Neural cell (in vitro differentiated cells): ENCODE results near the gene CDH4. TPM values are rescaled to one million over a fixed set of nuclear protein-coding genes. Genes with fewer than 3 reads are reported as not detected.

Source experiments
- H2AFZ ChIP-seq: fragments of 200-600, 300-800 bp; sonication (generic), shearing (Covaris generic); 2 replicates; pipeline ENCODE4 v1.6.0; 2014; ENCODE audit warnings: low read depth, mild to moderate bottlenecking, antibody characterized with exemption, low read length, moderate library complexity
- H3F3A ChIP-seq: fragments of 200-600 bp; shearing (Covaris generic); 2 replicates; pipeline ENCODE4 v1.6.1; 2016; ENCODE audit warnings: mild to moderate bottlenecking, moderate library complexity, mixed read lengths, antibody characterized with exemption, low read length; ENCODE audit not compliant: insufficient read depth, poor library complexity, severe bottlenecking
- H3K27ac ChIP-seq: fragments of 200-600, 300-800 bp; sonication (generic), shearing (Covaris generic); 2 replicates; pipeline ENCODE4 v1.5.1; 2014; ENCODE audit warnings: mild to moderate bottlenecking, low read length, moderate library complexity
- H3K27me3 ChIP-seq: fragments of 300-800, 200-600 bp; sonication (generic), shearing (Covaris generic); 2 replicates; pipeline ENCODE4 v1.6.0; 2014; ENCODE audit warnings: mild to moderate bottlenecking, low read depth, low read length, moderate library complexity; ENCODE audit not compliant: insufficient read depth
- H3K36me3 ChIP-seq: fragments of 300-800, 200-600 bp; sonication (generic), shearing (Covaris generic); 2 replicates; pipeline ENCODE4 v1.5.1; 2014; ENCODE audit warnings: mild to moderate bottlenecking, antibody characterized with exemption, low read length, moderate library complexity; ENCODE audit not compliant: insufficient read depth
- H3K4me2 ChIP-seq: fragments of 300-800, 200-600 bp; sonication (generic), shearing (Covaris generic); 2 replicates; pipeline ENCODE4 v1.6.0; 2014; ENCODE audit warnings: mild to moderate bottlenecking, low read length
- H3K4me3 ChIP-seq: fragments of 300-800, 200-600 bp; sonication (generic), shearing (Covaris generic); 2 replicates; pipeline ENCODE4 v1.5.1; 2014; ENCODE audit warnings: mild to moderate bottlenecking, low read length, moderate library complexity
- H3K79me2 ChIP-seq: fragments of 200-600 bp; shearing (Covaris generic); replicated peaks from 2 replicates; pipeline ENCODE4 v1.6.0; 2014; ENCODE audit warnings: mild to moderate bottlenecking, low read length, moderate library complexity; ENCODE audit not compliant: insufficient read depth
- H3K9ac ChIP-seq: fragments of 300-800, 200-600 bp; sonication (generic), shearing (Covaris generic); 2 replicates; pipeline ENCODE4 v1.6.1; 2016; ENCODE audit warnings: mild to moderate bottlenecking, low read length, mixed read lengths
- H3K9me2 ChIP-seq: fragments of 200-600 bp; shearing (Covaris generic); 2 replicates; pipeline ENCODE4 v1.6.1; 2016; ENCODE audit warnings: mild to moderate bottlenecking, low read length, mixed read lengths; ENCODE audit not compliant: insufficient read depth
- H3K9me3 ChIP-seq: fragments of 200-600, 300-800 bp; sonication (generic), shearing (Covaris generic); 2 replicates; pipeline ENCODE4 v1.6.1; 2016; ENCODE audit warnings: mild to moderate bottlenecking, mixed run types, low read length, moderate library complexity, mixed read lengths
- H4K20me1 ChIP-seq: fragments of 200-600 bp; shearing (Covaris generic); 2 replicates; pipeline ENCODE4 v1.6.1; 2016; ENCODE audit warnings: mild to moderate bottlenecking, mixed run types; ENCODE audit not compliant: insufficient read depth
- CTCF ChIP-seq: fragments of 450-650 bp; IDR thresholded peaks from 2 replicates; pipeline ENCODE4 v1.5.1; 2014; ENCODE audit warnings: antibody characterized with exemption, mild to moderate bottlenecking, moderate library complexity; ENCODE audit not compliant: poor library complexity, severe bottlenecking
- EP300 ChIP-seq: fragments of 450-650 bp; conservative IDR thresholded peaks from 2 replicates; pipeline ENCODE4 v1.6.1; 2014; ENCODE audit warnings: antibody characterized with exemption, mild to moderate bottlenecking, moderate library complexity; ENCODE audit not compliant: poor library complexity, severe bottlenecking
- EZH2 ChIP-seq: fragments of 200-600, 300-800 bp; shearing (Covaris generic), sonication (generic); IDR thresholded peaks from 2 replicates; pipeline ENCODE4 v1.6.1; 2014; ENCODE audit warnings: antibody characterized with exemption, low read length, borderline replicate concordance, mild to moderate bottlenecking; ENCODE audit not compliant: insufficient read depth, poor library complexity, severe bottlenecking
- MXI1 ChIP-seq: fragments of 450-650 bp; conservative IDR thresholded peaks from 2 replicates; pipeline ENCODE4 v1.6.1; 2014; ENCODE audit warnings: antibody characterized with exemption, mild to moderate bottlenecking; ENCODE audit not compliant: poor library complexity, severe bottlenecking
- POLR2AphosphoS5 ChIP-seq: IDR thresholded peaks from 2 replicates; pipeline ENCODE4 v1.6.1; 2012
- RAD21 ChIP-seq: fragments of 450-650 bp; conservative IDR thresholded peaks from 2 replicates; pipeline ENCODE4 v1.6.1; 2014; ENCODE audit warnings: antibody characterized with exemption, mild to moderate bottlenecking, moderate library complexity
- REST ChIP-seq: IDR thresholded peaks from 2 replicates; pipeline ENCODE4 v1.6.1; 2012; ENCODE audit warnings: borderline replicate concordance
- SMC3 ChIP-seq: fragments of 450-650 bp; conservative IDR thresholded peaks from 2 replicates; pipeline ENCODE4 v1.6.1; 2014; ENCODE audit warnings: antibody characterized with exemption, mild to moderate bottlenecking, moderate library complexity; ENCODE audit not compliant: poor library complexity
- TAF1 ChIP-seq: IDR thresholded peaks from 2 replicates; pipeline ENCODE4 v1.6.1; 2012; ENCODE audit warnings: low read depth
- polyA plus RNA-seq: library from polyadenylated mRNA; depleted of rRNA; stranded (reverse); fragments of >200 nt; gene quantifications from 2 replicates; pipeline ENCODE4 v1.2.3, GENCODE V29; 2014

The CDH4 gene
- polyA plus RNA-seq, 1 donor from 2014 or later: 24.6 TPM

- H3K79me2 ChIP-seq: no peaks in the 10 kb centered on the region
- TF ChIP-seq SMC3: no peak
These were observed 497.5 kb downstream of the CDH4 start for GRCh38 chr20:61749406-61750075.

GRCh38 chr20:61750093-61750492 lies 498.0 kb downstream of the CDH4 start:
- Histone ChIP-seq H3K79me2 (no peaks in the 10 kb centered on the region), H3K4me2 (no peak overlapping the region), H3K9ac (no peak overlapping the region), H3K4me3 (no peak overlapping the region), H4K20me1 (no peaks in the 10 kb centered on the region), H3K36me3 (peaks cover 9% of the 10 kb centered on the region), H2AFZ (no peak overlapping the region), H3K27ac (no peak overlapping the region), H3K9me2 (no peaks in the 10 kb centered on the region), H3K27me3 (no peaks in the 10 kb centered on the region), H3K9me3 (no peaks in the 10 kb centered on the region), H3F3A (no peaks in the 10 kb centered on the region)
- TF ChIP-seq RAD21: no peak
- no peak for TF ChIP-seq EZH2
- TF ChIP-seq POLR2AphosphoS5: no peak
- no peak for TF ChIP-seq MXI1
- no peak for TF ChIP-seq REST
- no peak for TF ChIP-seq CTCF
- no peak for TF ChIP-seq TAF1
- no peak for TF ChIP-seq EP300
- no peak for TF ChIP-seq SMC3

More at GRCh38 chr20:61749406-61750075, 497.5 kb downstream of the CDH4 start:
- no peak overlapping the region for H3K4me2 ChIP-seq
- H2AFZ ChIP-seq: no peak overlapping the region
- peaks cover 9% of the 10 kb centered on the region for H3K36me3 ChIP-seq
- H3K27me3 ChIP-seq: no peaks in the 10 kb centered on the region
- no peaks in the 10 kb centered on the region for H3K9me2 ChIP-seq
- H4K20me1 ChIP-seq: no peaks in the 10 kb centered on the region
- H3K27ac ChIP-seq: no peak overlapping the region
- no peaks in the 10 kb centered on the region for H3K9me3 ChIP-seq
- no peak overlapping the region for H3K9ac ChIP-seq
- H3F3A ChIP-seq: no peaks in the 10 kb centered on the region
- no peak overlapping the region for H3K4me3 ChIP-seq
